HUES64 (cell line): ENCODE measurements around the gene ZNF526.

Experiments used
- H3K27ac ChIP-seq: 2 replicates; pipeline ENCODE4 v1.7.0; 2013; ENCODE audit warnings: low read depth, low read length, inconsistent platforms
- H3K27me3 ChIP-seq: 2 replicates; pipeline ENCODE4 v1.6.1; 2013; ENCODE audit warnings: mild to moderate bottlenecking, low read length; ENCODE audit not compliant: insufficient read depth
- H3K36me3 ChIP-seq: 2 replicates; pipeline ENCODE4 v1.6.1; 2013; ENCODE audit warnings: mild to moderate bottlenecking, low read length; ENCODE audit not compliant: insufficient read depth
- H3K4me1 ChIP-seq: 2 replicates; pipeline ENCODE4 v1.6.1; 2013; ENCODE audit warnings: mild to moderate bottlenecking, low read length, moderate library complexity; ENCODE audit not compliant: insufficient read depth
- H3K4me3 ChIP-seq: 2 replicates; pipeline ENCODE4 v1.5.1; 2013; ENCODE audit warnings: mild to moderate bottlenecking, low read length, moderate library complexity
- H3K9ac ChIP-seq: 2 replicates; pipeline ENCODE4 v1.6.1; 2013; ENCODE audit warnings: mild to moderate bottlenecking, low read depth, low read length
- H3K9me3 ChIP-seq: 2 replicates; pipeline ENCODE4 v1.6.1; 2013; ENCODE audit warnings: low read depth, low read length; ENCODE audit not compliant: insufficient read depth
- WGBS: fragments of 150-250, 120-280 bp; methylation state at CpG from one replicate; pipeline ENCODE4 v1.1.7; 2013; ENCODE audit warnings: missing lambda C conversion rate; 5-methylcytosine and 5-hydroxymethylcytosine counted together

The ZNF526 gene

DNA sequence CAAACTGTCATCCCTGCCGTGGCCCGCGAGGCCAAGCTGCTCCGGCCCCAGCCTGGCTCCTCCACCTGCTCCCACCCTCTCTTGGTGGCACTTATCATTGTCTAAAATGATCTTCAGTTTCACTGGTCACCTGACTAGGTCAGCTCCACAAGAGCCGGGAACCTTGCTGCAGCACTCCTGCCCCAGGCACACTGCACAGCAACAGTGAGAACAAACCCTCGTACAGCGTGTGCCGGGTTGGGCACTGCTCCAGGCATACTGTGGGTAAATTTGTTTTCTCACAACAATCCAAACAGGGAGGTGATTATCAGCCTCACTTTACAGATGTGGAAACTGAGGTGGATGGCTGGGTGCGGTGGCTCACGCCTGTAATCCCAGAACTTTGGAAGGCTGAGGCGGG, 11.5 kb upstream of the ZNF526 start:
- no peak overlapping the region for H3K9ac ChIP-seq
- no peaks in the 10 kb centered on the region for H3K9me3 ChIP-seq
- H3K27ac ChIP-seq = no peak overlapping the region
- H3K4me3 ChIP-seq = no peak overlapping the region
- no peaks in the 10 kb centered on the region for H3K27me3 ChIP-seq
- H3K4me1 ChIP-seq = 0 out of 2 replicates have a peak, but pooled peaks cover 3% of the 10 kb centered on the region
- WGBS = 95% methylated on average over 11 of the region's 11 CpGs
- peaks cover 80% of the 10 kb centered on the region for H3K36me3 ChIP-seq

- Histone ChIP-seq H3K36me3 (peaks cover 69% of the 10 kb centered on the region), H3K4me1 (peaks cover 4% of the 10 kb centered on the region), H3K27me3 (no peaks in the 10 kb centered on the region), H3K9me3 (no peaks in the 10 kb centered on the region), H3K27ac (no peak overlapping the region), H3K9ac (no peak overlapping the region), H3K4me3 (no peak overlapping the region)
- WGBS = 97% methylated on average over 1 of the region's 1 CpG
Observed at GRCh38 chr19:42212886-42213285, 7.2 kb upstream of the ZNF526 start.

DNA sequence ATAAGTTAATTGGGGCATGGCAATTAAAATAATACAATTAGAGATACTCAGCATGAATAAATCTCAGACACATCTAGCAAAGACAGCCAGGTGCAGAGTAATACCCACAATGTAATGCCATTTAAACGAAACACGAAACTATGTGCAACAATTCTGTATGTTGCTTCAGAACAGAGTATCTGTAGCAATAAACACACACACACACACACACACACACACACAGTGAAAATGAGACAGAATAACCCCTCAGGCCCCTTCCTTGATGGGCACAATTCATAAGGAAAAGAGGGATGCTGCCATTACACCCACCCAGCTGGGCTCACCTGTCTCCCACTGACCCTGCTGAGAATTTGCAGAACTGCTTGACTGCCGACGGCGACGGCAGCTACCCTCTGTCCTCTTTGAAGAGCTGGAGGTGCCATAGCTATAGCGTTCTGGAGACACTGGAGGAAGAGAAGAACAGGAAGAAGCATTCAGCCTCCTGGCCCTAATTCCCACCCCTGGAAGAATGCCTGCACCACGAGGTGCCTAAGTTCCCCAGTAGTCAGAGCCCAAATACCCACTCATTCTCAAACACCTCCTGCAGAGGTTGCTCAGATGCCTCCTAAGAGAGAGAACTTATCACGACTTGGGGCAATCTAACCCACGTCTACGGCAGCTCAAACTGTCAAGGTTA, 5.2 kb upstream of the ZNF526 start:
- WGBS = 90% methylated on average over 11 of the region's 11 CpGs
- Histone ChIP-seq H3K9ac (no peak overlapping the region), H3K36me3 (peaks cover 49% of the 10 kb centered on the region), H3K4me1 (peaks cover 12% of the 10 kb centered on the region), H3K4me3 (0 out of 2 replicates have a peak overlapping the region, but pooled peaks have one; percentile 86), H3K9me3 (no peaks in the 10 kb centered on the region), H3K27me3 (no peaks in the 10 kb centered on the region), H3K27ac (no peak overlapping the region)

DNA sequence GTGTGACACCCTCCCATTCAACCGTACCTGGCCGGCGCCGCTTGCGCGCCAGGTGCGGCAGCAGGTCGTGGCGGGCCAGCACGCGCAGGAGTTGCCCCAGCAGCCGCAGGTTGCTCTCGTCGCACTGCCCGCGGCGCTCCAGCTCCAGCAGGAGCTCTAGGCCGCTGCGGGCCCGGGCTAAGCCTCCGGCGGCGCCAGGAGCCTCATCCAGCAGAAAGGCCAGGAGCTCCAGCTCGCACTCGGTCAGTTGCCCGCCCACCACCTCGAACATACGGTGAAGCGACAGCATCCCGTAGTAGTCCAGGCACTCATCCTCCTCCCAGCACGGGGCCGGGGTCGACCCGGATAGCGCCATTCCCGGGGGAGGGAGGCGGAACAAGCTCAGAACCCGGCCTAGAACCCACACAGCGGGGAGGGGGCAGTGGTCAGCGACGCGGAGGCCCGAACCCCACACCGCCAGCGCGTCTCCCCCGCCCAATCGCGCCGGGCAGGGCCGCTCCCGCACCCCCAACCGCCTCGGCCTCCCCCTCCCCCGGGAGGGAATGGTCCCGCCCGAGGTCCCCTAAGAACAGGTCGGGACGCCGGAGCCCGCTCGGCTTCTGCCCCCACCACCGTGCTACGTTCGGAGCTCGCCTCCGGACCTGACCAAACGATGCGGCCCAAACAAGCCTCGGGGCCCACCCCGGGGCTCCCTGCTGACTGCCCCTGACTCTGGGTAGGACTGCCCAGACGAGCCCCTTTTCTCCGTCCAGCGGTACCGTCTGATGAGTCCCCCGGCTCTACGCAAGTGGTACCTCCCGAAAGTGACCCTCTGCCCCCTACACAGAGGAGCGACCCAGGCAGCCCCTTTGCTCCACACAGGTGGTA, 3.2 kb upstream of the ZNF526 start:
- peak overlapping the region; percentile 86 for H3K4me3 ChIP-seq
- no peaks in the 10 kb centered on the region for H3K27me3 ChIP-seq
- peak overlapping the region; percentile 97 for H3K27ac ChIP-seq
- peak overlapping the region; percentile 78 for H3K9ac ChIP-seq
- WGBS = under 1% methylated on average over 79 of the region's 79 CpGs
- no peaks in the 10 kb centered on the region for H3K9me3 ChIP-seq
- H3K4me1 ChIP-seq = peaks cover 12% of the 10 kb centered on the region
- H3K36me3 ChIP-seq = peaks cover 33% of the 10 kb centered on the region

- peak within 1 kb of the TSS; percentile 78 for H3K9ac ChIP-seq
- peaks cover 33% of the 10 kb centered on the region for H3K36me3 ChIP-seq
- no peaks in the 10 kb centered on the region for H3K27me3 ChIP-seq
- peak within 1 kb of the TSS; percentile 97 for H3K27ac ChIP-seq
- H3K4me3 ChIP-seq = peak within 1 kb of the TSS; percentile 86
- WGBS = 20% methylated on average over 57 of the region's 57 CpGs
- H3K9me3 ChIP-seq = no peaks in the 10 kb centered on the region
- H3K4me1 ChIP-seq = peaks cover 12% of the 10 kb centered on the region
Observed at GRCh38 chr19:42217520-42218437, 2.3 kb upstream of the ZNF526 start, which contains the start of gene DEDD2. DEDD2 (minus strand) TSS chr19:42217677; CDS start chr19:42217007, 670 bp downstream.

DNA sequence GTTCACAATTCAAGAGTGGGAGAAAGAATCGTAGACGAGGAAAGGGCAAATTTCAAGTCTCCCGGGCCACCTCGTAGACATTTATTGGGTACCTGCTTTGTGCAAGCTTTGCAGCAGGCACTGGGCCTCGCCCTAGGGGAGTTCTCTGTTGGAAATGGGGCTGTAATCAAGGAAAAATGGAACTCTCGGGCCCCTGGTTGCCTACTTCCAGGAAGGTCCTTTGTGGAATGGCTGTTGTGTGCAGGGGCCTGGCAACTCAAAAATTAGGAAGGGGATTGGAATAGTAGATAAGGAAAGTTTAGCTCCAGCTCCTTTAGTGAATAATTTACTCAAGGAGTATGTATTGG, 612 bp downstream of the ZNF526 start:
- no peaks in the 10 kb centered on the region for H3K9me3 ChIP-seq
- peak overlapping the region; percentile 76 for H3K27ac ChIP-seq
- peaks cover 12% of the 10 kb centered on the region for H3K4me1 ChIP-seq
- H3K9ac ChIP-seq = peak overlapping the region; percentile 83
- H3K4me3 ChIP-seq = peak overlapping the region; percentile 88
- no peaks in the 10 kb centered on the region for H3K27me3 ChIP-seq
- 8% methylated on average over 6 of the region's 6 CpGs for WGBS
- peaks cover 25% of the 10 kb centered on the region for H3K36me3 ChIP-seq

- Histone ChIP-seq H3K36me3 (peaks cover 56% of the 10 kb centered on the region), H3K4me3 (no peak overlapping the region), H3K27me3 (no peaks in the 10 kb centered on the region), H3K27ac (no peak overlapping the region), H3K9me3 (no peaks in the 10 kb centered on the region), H3K4me1 (no peaks in the 10 kb centered on the region), H3K9ac (no peak overlapping the region)
- 95% methylated on average over 37 of the region's 37 CpGs for WGBS
Observed at GRCh38 chr19:42224940-42225717, 5.0 kb downstream of the ZNF526 start.

DNA sequence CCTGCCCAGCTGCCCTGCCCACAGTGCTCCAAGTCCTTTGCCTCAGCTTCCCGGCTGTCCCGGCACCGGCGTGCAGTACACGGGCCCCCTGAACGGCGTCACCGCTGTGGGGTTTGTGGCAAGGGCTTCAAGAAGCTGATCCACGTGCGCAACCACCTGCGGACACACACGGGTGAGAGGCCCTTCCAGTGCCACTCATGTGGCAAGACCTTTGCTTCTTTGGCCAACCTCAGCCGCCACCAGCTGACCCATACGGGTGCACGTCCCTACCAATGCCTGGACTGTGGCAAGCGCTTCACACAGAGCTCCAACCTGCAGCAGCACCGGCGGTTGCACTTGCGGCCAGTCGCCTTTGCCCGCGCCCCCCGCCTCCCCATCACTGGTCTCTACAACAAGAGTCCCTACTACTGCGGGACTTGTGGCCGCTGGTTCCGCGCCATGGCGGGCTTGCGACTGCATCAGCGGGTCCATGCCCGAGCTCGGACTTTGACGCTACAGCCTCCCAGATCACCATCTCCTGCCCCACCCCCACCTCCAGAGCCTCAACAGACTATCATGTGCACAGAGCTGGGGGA, 5.7 kb downstream of the ZNF526 start:
- 96% methylated on average over 33 of the region's 33 CpGs for WGBS
- Histone ChIP-seq H3K4me1 (no peaks in the 10 kb centered on the region), H3K9me3 (no peaks in the 10 kb centered on the region), H3K27me3 (no peaks in the 10 kb centered on the region), H3K9ac (no peak overlapping the region), H3K27ac (no peak overlapping the region), H3K36me3 (peaks cover 61% of the 10 kb centered on the region), H3K4me3 (no peak overlapping the region)

DNA sequence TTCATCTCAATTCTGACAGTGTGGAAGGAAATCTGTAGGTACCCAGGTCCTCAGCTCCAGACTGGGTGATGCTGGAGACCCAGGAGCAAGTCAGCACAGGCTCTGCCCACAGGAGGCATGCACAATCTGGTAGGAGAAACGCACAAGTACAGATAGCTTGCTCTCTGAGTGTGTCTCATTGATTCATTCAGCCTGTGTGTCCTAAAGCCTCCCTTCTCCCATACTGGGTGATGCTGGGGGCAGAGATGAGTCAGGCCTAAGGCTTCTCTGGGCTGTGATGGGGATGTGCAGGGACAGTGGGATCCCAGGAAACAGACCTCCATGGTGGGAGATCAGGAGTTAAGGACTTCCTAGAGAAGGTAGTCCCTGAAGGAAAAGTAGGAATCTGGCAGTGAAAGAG, 6.8 kb downstream of the ZNF526 start:
- Histone ChIP-seq H3K27ac (no peak overlapping the region), H3K4me3 (no peak overlapping the region), H3K9ac (no peak overlapping the region), H3K4me1 (no peaks in the 10 kb centered on the region), H3K36me3 (peaks cover 72% of the 10 kb centered on the region), H3K27me3 (no peaks in the 10 kb centered on the region), H3K9me3 (no peaks in the 10 kb centered on the region)
- 95% methylated on average over 1 of the region's 1 CpG for WGBS

- Histone ChIP-seq H3K4me1 (no peaks in the 10 kb centered on the region), H3K9me3 (no peaks in the 10 kb centered on the region), H3K4me3 (no peak overlapping the region), H3K9ac (no peak overlapping the region), H3K27ac (no peak overlapping the region), H3K36me3 (peaks cover 81% of the 10 kb centered on the region), H3K27me3 (no peaks in the 10 kb centered on the region)
- WGBS = 93% methylated on average over 4 of the region's 4 CpGs
Observed at GRCh38 chr19:42228641-42229040, 8.5 kb downstream of the ZNF526 start.
